ENCODE results near the gene ARL8A. TPM values are rescaled to one million over a fixed set of nuclear protein-coding genes. Genes with fewer than 3 reads are reported as not detected.
A peak's percentile ranks its signal among the peaks of the same experiment; 100 is the strongest.
"Not testable (repeated sequence)": the region's sequence is repeated elsewhere in the genome, so short reads cannot be mapped to it uniquely, and the experiment has no call there.

The ARL8A gene
- total and polyA plus RNA-seq, 5 donors, result 32.0 to 75.3 (median 64.5) TPM

DNA sequence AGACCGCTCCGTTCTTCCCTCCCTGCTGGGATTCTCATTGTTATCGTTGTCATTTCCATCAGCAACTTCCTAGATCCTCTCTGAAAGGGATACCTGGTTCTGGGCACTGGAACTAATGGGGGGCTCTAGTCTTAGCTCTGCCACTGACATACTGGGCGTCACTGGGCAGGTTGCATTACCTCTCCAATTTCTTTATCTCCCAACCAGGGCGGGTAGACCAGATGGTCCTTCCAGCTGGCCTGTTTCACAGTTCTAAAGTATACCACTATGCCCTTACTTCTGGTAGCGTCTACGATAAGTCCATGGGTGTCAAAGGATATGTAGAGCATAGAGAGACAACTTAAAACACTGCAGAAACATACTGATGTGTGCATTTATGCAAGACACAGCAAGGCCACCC, 20.4 kb downstream of the ARL8A start:
- no peak overlapping the region for H3K27ac ChIP-seq (ENCODE audit: low read length)
- intact Hi-C loops (cut with DNase I), result loop anchor here in 1 of 4 donors (5.0 kb wide), 1 partner anchor 117 kb away; no protein-coding TSS in a partner anchor
- H3K9me3 ChIP-seq (ENCODE audit: control insufficient read depth, low read length), result no peaks in the 10 kb centered on the region
- ATAC-seq (no peak), DNase-seq (no peak)
- WGBS, result 75% methylated on average over 7 of the region's 7 CpGs
- H3K4me1 ChIP-seq (ENCODE audit: control insufficient read depth, insufficient read depth, low read length), result no peaks in the 10 kb centered on the region
- H3K4me3 ChIP-seq (ENCODE audit: low read length), result no peak overlapping the region
- no peaks in the 10 kb centered on the region for H3K27me3 ChIP-seq (ENCODE audit: control insufficient read depth, insufficient read depth)

DNA sequence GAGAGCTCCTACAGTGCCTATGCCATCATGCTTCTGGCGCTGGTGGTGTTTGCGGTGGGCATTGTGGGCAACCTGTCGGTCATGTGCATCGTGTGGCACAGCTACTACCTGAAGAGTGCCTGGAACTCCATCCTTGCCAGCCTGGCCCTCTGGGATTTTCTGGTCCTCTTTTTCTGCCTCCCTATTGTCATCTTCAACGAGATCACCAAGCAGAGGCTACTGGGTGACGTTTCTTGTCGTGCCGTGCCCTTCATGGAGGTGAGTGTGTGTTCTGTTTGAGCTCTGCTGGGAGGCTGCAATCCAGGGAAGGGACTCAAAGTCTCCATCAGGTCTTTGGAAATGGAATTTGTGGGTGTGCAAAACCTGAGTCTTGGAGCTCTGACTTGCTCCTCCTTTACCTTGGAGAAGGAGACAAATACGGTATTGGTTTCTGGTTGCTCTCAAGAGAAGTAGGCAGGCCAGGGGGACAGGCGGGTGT, 21.2 kb downstream of the ARL8A start:
- H3K27ac ChIP-seq (ENCODE audit: low read length), result no peak overlapping the region
- intact Hi-C loops (cut with DNase I), result loop anchor here in 1 of 4 donors (5.0 kb wide), 1 partner anchor 116 kb away; no protein-coding TSS in a partner anchor
- no peak for DNase-seq

DNA sequence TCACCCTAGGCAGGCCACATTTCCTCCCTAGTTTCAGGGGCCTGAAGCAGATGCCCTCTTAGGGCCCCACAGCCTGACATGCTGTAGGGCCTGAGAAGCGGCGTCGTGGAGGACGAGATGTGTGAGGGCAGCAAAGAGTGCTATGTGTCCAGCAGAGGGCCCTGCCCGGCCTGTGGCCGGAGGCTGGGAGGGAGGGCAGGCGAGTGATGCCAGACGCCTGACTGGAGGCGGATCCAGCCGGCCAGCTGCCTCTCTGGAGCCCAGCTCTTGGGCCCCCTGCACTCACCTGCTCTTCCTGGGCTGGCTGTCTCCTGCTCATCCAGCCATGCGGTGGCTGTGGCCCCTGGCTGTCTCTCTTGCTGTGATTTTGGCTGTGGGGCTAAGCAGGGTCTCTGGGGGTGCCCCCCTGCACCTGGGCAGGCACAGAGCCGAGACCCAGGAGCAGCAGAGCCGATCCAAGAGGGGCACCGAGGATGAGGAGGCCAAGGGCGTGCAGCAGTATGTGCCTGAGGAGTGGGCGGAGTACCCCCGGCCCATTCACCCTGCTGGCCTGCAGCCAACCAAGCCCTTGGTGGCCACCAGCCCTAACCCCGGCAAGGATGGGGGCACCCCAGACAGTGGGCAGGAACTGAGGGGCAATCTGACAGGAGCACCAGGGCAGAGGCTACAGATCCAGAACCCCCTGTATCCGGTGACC, 21.8 kb downstream of the ARL8A start, which contains the start of gene GPR37L1:
Gene GPR37L1, plus strand, starts transcription at position 279 of the 697 bp plus-strand sequence. Its CDS starts 47 bp downstream, at position 326.
- Histone ChIP-seq H3K4me3 (ENCODE audit: low read length) (no peak within 1 kb of the TSS), H3K27ac (ENCODE audit: low read length) (no peak within 1 kb of the TSS), H3K9me3 (ENCODE audit: control insufficient read depth, low read length) (no peaks in the 10 kb centered on the region), H3K27me3 (ENCODE audit: control insufficient read depth, insufficient read depth) (no peaks in the 10 kb centered on the region), H3K4me1 (ENCODE audit: control insufficient read depth, insufficient read depth, low read length) (no peaks in the 10 kb centered on the region)
- 43% methylated on average over 19 of the region's 19 CpGs for WGBS
- intact Hi-C loops (cut with DNase I), result loop anchor here in 1 of 4 donors (5.0 kb wide), 1 partner anchor 115 kb away; no protein-coding TSS in a partner anchor
- ATAC-seq (peak; percentile 73 to 75), DNase-seq (peak; percentile 72 to 87 (median 87))

More for the DNA sequence above, 21.2 kb downstream of the ARL8A start:
- Histone ChIP-seq H3K9me3 (ENCODE audit: control insufficient read depth, low read length) (no peaks in the 10 kb centered on the region), H3K27me3 (ENCODE audit: control insufficient read depth, insufficient read depth) (no peaks in the 10 kb centered on the region), H3K4me3 (ENCODE audit: low read length) (no peak overlapping the region), H3K4me1 (ENCODE audit: control insufficient read depth, insufficient read depth, low read length) (no peaks in the 10 kb centered on the region)
- no peak for ATAC-seq
- 90% methylated on average over 10 of the region's 10 CpGs for WGBS

DNA sequence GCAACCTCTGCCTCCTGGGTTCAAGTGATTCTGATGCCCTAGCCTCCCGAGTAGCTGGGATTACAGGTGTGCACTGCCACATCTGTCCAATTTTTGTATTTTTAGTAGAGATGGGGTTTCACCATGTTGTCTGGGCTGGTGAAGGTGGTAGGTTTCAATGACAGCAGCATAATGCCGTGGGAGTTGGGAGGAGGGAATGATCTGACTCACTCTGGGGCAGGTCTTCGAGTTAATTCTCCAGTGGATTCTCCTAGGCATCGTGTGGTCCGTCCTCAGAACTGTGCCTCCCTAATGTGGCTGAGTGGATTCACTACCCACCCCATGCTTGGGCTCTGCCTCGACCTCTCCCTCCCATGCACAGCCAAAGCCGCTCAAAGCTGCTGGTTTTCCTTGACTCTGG, 23.5 kb downstream of the ARL8A start:
- Histone ChIP-seq H3K4me1 (ENCODE audit: control insufficient read depth, insufficient read depth, low read length) (no peaks in the 10 kb centered on the region), H3K27me3 (ENCODE audit: control insufficient read depth, insufficient read depth) (no peaks in the 10 kb centered on the region), H3K27ac (ENCODE audit: low read length) (no peak overlapping the region), H3K4me3 (ENCODE audit: low read length) (no peak overlapping the region), H3K9me3 (ENCODE audit: control insufficient read depth, low read length) (no peaks in the 10 kb centered on the region)
- WGBS, result 71% methylated on average over 7 of the region's 7 CpGs
- ATAC-seq (no peak), DNase-seq (no peak)
- intact Hi-C loops (cut with DNase I), result loop anchor here in 1 of 4 donors (5.0 kb wide), 1 partner anchor 114 kb away; no protein-coding TSS in a partner anchor

DNA sequence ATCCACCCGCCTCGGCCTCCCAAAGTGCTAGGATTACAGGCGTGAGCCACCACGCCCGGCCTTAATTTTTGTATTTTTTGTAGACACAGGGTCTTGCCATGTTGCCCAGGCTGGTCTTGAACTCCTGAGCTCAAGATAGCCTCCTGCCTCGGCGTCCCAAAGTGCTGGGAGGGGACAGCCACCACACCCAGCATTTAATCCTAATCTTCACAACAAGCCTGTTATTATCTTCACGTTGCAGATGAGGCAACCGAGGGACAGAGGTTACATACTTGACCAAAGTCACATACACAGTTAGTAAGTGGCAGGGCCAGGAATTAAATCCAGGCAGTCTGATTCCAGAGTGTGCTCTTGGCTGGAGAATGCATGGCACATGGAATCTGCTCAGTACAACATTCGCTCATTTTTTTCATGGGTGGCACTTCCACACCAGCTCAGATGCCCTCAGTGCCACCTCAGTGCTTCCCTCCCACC, 26.6 kb downstream of the ARL8A start:
- no peak overlapping the region for H3K4me3 ChIP-seq (ENCODE audit: low read length)
- peak in 1 of 2 donors; percentile 24 for ATAC-seq
- 66% methylated on average over 10 of the region's 10 CpGs for WGBS
- H3K9me3 ChIP-seq (ENCODE audit: control insufficient read depth, low read length), result no peaks in the 10 kb centered on the region
- no peaks in the 10 kb centered on the region for H3K27me3 ChIP-seq (ENCODE audit: control insufficient read depth, insufficient read depth)
- intact Hi-C loops (cut with DNase I), result loop anchor here in 3 of 4 donors (2.0 to 5.0 kb wide), 2 partner anchors 107 to 111 kb away; partner anchors contain the start of gene ELF3 (in 1 of the 3)
- peak in 1 of 3 donors; percentile 4 for DNase-seq
- peaks cover 6% of the 10 kb centered on the region for H3K4me1 ChIP-seq (ENCODE audit: control insufficient read depth, insufficient read depth, low read length)
- no peak overlapping the region for H3K27ac ChIP-seq (ENCODE audit: low read length)

DNA sequence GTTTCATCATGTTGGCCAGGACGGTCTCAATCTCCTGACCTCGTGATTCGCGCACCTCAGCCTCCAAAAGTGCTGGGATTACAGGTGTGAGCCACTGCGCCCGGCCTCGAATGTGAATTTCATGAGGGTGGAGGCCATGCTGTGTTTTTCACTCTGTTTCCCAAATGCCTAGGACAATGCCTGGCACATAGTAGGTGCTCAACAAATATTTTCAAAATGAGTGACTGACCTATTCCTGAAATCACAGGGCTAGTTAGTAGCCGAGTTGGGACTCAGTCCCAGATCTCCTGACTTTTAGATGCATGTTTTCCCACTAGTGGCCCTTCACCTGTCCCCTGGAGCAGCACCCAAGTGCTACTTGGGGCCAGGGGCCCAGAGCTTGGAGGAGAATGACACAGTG, 28.2 kb downstream of the ARL8A start:
- H3K27ac ChIP-seq (ENCODE audit: low read length), result no peak overlapping the region
- peaks cover 6% of the 10 kb centered on the region for H3K4me1 ChIP-seq (ENCODE audit: control insufficient read depth, insufficient read depth, low read length)
- ATAC-seq, result no peak
- no peaks in the 10 kb centered on the region for H3K27me3 ChIP-seq (ENCODE audit: control insufficient read depth, insufficient read depth)
- WGBS, result 94% methylated on average over 8 of the region's 8 CpGs
- H3K4me3 ChIP-seq (ENCODE audit: low read length), result no peak overlapping the region
- no peaks in the 10 kb centered on the region for H3K9me3 ChIP-seq (ENCODE audit: control insufficient read depth, low read length)
- intact Hi-C loops (cut with DNase I), result loop anchor here in 2 of 4 donors (5.0 kb wide), 1 partner anchor 109 kb away; no protein-coding TSS in a partner anchor
- DNase-seq, result peak in 1 of 3 donors; percentile 26

DNA sequence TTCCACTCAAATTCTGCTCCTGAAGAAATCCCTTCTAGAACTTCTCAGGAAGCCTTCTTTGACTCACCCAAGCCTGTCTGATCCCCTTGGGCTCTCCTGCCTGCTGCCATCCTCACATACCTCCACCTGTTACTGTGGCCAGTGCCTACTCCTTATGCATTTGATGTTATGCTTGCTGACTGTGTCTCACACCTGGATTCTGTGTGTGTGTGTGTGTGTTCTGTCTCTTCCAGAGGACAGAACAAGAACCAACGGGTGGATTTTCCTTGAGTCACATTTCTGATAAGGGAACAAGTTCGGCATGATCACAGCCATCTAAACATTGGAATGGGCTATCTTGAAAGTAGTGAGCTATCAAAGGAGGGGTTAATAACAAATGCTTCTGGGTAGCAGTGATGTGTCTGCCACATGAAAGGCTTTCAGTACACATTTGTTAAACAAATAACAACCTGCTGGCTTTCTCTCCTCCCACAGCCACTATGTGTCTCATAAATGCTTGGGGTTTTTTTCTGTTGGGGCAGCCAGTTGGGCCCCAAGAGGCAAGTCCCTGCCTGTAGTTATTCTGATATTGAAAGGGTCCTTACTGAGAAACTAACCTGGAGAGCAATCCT, 30.7 kb downstream of the ARL8A start:
- no peak for DNase-seq
- Histone ChIP-seq H3K9me3 (ENCODE audit: control insufficient read depth, low read length) (no peaks in the 10 kb centered on the region), H3K27me3 (ENCODE audit: control insufficient read depth, insufficient read depth) (no peaks in the 10 kb centered on the region), H3K27ac (ENCODE audit: low read length) (peak overlapping the region; percentile 84), H3K4me3 (ENCODE audit: low read length) (no peak overlapping the region), H3K4me1 (ENCODE audit: control insufficient read depth, insufficient read depth, low read length) (peaks cover 6% of the 10 kb centered on the region)
- ATAC-seq, result no peak
- intact Hi-C loops (cut with DNase I), result no loop called here
- 38% methylated on average over 2 of the region's 2 CpGs for WGBS

DNA sequence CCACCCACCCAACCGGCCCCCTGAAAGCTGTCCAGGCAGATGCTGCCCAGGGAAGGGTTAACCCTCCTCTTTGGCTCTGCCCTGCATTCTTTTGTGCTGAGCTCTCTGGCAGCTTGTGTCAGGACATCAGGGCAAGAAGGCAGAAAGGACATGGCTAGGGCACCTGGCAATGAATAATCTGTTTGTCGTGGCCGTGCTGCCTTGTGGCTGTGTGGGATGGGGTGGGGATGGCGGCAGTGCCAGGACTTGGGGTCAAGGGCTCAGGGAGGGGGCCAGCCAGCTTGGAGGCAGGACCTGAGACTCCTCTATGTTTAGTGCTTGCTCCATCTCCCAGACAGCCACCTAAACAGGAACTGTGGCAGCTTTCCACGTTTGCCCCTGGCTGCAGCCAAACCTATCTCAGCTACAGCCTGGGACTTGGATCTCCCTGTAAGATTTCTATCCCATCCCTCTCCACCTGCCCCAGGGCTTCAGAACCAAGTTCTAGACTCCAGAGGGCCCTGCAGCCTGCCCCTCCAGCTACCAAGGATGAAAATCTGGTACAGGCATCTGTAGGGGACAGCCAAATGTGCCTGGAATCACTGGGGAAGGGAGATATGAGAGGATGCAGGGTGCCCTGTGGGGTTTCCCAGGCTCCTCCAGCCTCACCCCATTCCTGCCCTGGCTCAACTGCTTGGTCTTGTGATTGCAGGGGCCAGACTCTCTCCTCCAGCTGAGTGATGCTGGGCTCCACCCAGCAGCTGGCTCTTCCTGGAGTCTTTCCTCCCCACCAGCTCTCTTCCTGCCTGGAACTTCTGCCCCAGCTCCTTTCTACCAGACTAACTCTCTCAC, 31.5 kb downstream of the ARL8A start:
- no peak overlapping the region for H3K4me3 ChIP-seq (ENCODE audit: low read length)
- peak overlapping the region; percentile 84 for H3K27ac ChIP-seq (ENCODE audit: low read length)
- H3K4me1 ChIP-seq (ENCODE audit: control insufficient read depth, insufficient read depth, low read length), result peaks cover 6% of the 10 kb centered on the region
- H3K9me3 ChIP-seq (ENCODE audit: control insufficient read depth, low read length), result no peaks in the 10 kb centered on the region
- ATAC-seq (peak; percentile 67 to 72), DNase-seq (peak; percentile 38 to 74 (median 65))
- H3K27me3 ChIP-seq (ENCODE audit: control insufficient read depth, insufficient read depth), result no peaks in the 10 kb centered on the region
- WGBS, result 12% methylated on average over 5 of the region's 5 CpGs
- intact Hi-C loops (cut with DNase I), result no loop called here

DNA sequence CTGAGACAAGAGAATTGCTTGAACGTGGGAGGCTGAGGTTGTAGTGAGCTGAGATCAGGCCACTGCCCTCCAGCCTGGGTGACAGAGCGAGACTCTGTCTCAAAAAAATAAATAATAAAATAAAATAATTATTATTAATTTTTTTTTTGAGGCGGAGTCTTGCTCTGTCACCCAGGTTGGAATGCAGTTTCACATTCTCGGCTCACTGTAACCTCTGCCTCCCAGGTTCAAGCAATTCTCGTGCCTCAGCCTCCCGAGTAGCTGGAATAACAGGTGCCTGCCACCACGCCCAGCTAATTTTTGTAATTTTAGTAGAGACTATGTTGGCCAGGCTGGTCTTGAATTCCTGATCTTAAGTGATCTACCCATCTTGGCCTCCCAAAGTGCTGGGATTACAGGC, 32.9 kb downstream of the ARL8A start:
- 93% methylated on average over 7 of the region's 7 CpGs for WGBS
- H3K4me3 ChIP-seq (ENCODE audit: low read length); H3K27me3 ChIP-seq (ENCODE audit: control insufficient read depth, insufficient read depth); H3K4me1 ChIP-seq (ENCODE audit: control insufficient read depth, insufficient read depth, low read length); H3K9me3 ChIP-seq (ENCODE audit: control insufficient read depth, low read length); intact Hi-C loops (cut with DNase I); H3K27ac ChIP-seq (ENCODE audit: low read length); ATAC-seq: not testable (repeated sequence)
- DNase-seq, result peak in 1 of 3 donors; percentile 0

DNA sequence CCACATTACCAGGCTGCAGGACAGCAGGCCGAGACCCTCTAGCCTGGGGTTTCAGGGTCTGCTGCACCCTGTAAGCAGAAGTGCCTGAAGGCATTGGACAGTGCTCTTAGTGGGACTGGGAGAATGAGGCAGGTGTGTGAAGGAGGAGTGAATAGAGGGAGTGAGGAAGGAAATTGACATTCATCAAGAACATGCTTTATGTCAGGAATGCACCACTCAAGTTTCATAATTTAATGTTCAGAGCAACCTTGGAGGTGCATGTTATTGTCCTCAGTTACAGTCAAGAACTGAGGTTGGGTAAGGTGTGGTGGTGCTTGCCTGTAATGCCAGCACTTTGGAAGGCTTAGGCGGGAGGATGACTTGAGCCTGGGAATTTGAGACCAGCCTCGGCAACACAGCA, 33.6 kb downstream of the ARL8A start:
- intact Hi-C loops (cut with DNase I), result no loop called here
- peaks cover 8% of the 10 kb centered on the region for H3K4me1 ChIP-seq (ENCODE audit: control insufficient read depth, insufficient read depth, low read length)

More for the DNA sequence above, 33.6 kb downstream of the ARL8A start:
- DNase-seq, result no peak
- WGBS, result 69% methylated on average over 3 of the region's 3 CpGs
- H3K4me3 ChIP-seq (ENCODE audit: low read length), result no peak overlapping the region
- no peaks in the 10 kb centered on the region for H3K9me3 ChIP-seq (ENCODE audit: control insufficient read depth, low read length)
- ATAC-seq, result no peak
- H3K27me3 ChIP-seq (ENCODE audit: control insufficient read depth, insufficient read depth), result no peaks in the 10 kb centered on the region
- no peak overlapping the region for H3K27ac ChIP-seq (ENCODE audit: low read length)
